ENCODE results near the gene ZMYND8.
"Not testable (repeated sequence)": the region's sequence is repeated elsewhere in the genome, so short reads cannot be mapped to it uniquely, and the experiment has no call there.

Gene ZMYND8

DNA sequence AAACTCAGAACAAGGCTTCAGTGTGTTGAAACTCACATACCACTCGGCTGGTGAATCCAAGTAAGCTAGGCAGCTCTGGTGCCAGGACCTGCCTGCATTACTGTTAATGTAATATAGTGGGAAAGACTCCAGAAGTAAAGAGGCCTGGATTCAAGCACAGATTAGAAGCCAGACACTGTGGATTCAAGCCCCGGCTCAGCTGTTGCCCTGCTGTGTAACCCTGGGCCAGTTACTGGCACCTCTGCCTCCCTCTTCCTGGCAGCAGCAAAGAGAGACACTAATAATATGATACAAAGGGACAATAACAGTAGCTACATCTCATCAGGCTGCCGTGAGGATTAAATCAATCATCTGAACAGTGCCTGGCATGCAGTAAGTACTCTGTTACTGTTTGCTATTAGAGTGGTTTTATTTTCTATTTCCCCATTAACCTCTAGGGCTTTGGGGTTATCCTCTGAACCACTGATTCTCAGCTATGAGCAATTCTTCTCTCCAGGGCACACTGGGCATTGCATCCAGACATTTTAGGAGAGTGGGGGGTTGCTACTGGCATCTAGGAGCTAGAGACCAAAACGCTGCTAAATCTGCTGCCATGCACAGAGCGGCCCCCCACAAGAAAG is 92.9 kb downstream of the ZMYND8 start:
- DNase-seq: no peak

DNA sequence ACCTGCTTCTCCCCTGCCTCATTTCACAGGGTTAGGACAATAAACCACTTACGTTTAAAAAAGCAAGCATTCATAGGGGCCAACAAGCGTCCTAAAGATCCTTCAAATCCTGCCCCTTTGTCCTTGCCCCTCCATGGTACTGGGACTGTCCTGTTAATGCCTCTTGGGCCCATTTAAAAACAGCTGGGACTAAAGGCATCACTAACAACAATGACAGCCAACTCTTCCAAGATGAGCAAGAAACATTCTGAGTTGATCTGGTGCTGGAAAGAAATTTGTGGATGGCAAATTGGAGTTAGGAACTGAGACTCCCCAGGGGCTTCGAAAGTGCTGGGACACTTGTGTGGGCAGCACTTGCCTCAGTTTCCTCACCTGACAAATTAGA is 93.4 kb downstream of the ZMYND8 start:
- DNase-seq: no peak

DNA sequence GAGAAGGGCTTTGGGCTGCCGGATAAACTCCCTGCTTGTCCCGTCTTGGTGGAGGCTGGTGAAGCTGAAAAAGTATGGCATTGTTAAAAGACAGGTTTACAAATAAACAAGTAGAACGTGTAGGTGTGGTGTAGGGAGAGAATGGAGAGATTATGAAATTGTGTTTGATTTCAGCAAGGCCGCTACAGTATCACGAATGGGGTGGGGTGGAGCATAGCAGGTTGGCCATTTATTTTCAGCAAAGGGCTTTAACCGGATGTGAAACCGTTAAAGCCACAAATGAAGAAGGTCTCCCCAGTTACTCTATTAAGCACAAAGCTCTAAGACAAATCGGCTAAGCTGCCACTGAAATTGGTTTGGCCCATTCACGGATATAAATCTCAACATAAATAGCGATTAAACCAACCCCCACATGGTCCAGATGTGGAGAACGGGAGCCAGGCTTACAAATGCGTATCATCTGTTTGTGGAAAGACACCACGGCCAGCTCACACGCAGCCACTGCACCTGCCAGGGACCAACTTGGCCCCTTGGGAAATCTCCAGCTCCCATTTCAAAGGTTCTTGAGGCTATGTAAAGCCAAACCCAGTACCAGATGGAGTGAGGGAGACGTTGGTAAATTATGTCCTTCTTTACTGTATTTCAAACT is 94.0 kb downstream of the ZMYND8 start:
- no peak for DNase-seq

DNA sequence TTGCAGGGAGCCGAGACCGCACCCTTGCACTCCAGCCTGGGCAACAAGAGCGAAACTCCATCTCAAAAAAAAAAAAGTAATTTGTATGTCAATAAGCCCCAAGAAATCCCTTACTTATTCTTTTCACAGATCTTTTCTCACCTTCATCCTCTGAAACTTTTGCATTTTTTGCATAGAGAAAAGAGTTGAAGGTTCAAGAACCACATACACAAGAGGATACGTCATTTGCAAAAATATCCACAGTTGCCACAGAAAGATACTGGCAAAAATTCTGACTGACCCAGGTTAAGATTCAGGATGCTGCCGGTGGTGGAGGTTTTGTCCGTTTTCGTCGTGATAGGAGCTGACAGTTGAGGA is 94.5 kb downstream of the ZMYND8 start:
- DNase-seq: no peak

DNA sequence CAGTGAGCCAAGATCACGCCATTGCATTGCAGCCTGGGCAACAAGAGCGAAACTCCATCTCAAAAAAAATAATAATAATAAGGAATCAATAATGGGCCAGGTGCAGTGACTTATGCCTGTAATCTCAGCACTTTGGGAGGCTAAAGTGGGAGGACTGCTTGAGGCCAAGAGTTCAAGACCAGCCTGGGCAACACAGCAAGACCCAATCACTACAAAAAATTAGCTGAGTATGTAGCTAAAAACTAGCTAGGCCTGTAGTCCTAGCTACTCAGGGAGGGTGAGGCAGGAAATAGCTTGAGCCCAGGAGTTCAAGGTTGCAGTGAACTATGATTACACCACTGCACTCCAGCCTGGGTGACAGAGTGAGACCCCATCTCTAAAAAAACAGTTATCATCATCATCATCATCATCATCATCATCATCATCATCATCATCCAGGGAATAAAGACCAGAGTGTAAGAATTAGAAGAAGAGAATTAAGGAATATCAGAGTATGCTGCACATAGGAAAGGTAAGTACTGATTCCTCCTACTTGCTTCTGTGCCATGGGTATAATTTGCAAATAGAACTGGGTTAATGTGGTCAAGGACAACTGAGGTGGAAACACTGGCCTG is 95.2 kb downstream of the ZMYND8 start:
- DNase-seq: not testable (repeated sequence)

DNA sequence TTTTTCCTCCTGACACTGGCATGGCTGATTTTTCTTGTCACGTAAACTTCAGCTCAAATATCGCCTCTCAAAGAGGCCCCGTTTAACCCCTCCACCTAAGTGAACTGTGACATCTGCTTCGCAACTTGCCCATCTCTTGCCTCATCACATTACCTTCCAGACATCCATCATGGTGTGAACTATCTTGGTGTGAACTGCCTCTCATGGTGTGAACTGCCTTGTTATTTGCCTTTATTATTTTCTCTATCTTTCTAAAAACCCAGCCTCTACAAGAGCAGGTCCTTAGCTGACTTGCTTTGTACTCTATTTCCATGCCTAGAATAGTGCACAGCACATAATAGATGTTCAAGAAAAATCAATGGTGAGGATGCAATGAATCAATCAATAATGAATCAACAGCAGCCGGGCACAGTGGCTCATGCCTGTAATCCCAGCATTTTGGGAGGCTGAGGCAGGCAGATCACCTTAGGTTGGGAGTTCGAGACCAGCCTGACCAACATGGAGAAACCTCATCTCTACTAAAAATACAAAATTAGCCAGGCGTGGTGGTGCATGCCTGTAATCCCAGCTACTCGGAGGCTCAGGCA is 95.9 kb downstream of the ZMYND8 start:
- not testable (repeated sequence) for DNase-seq

DNA sequence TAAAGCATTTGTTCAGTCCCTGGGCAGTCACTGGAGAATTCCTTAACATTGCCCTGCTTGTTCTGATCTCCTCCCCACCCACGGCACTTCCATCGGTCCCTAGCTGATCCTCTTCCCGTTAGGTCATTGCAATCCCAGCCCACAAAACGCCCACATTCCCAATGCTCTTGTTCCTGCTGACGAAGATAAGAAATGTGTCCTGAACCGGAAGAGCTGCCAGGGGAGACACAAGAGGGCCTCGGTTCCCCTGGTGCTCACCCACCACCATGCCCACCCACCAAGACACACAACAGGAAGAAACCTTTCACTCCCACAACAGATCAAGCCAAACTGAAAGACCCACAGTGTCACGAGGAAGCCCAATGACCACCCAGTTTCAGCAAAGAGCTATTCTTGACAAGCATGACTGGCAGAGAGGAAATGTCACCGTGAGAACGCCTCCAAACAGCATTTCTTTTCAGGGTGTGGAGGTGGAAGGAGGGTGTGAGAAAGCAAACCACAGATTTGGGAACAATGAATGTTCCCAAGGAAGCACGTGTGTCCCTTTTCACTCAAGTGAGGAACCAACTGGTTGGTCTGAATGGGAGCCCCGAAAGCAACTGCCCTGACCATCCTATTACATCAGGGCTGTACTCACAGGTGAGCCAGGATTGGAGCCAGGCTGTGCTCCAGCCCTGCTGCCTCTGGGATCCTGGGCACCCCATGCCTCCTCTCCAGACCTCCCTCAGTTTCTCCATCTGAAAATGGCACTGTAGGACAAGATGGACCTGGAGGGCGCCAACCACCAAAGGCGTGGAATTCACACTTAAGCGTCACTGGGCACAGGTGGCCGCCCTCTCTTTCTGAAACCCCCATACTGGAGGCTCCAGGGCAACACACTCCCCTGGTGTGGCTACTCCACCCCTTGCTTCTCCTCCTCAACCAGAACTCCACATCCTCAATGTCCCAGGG is 97.5 kb downstream of the ZMYND8 start:
- DNase-seq: no peak

DNA sequence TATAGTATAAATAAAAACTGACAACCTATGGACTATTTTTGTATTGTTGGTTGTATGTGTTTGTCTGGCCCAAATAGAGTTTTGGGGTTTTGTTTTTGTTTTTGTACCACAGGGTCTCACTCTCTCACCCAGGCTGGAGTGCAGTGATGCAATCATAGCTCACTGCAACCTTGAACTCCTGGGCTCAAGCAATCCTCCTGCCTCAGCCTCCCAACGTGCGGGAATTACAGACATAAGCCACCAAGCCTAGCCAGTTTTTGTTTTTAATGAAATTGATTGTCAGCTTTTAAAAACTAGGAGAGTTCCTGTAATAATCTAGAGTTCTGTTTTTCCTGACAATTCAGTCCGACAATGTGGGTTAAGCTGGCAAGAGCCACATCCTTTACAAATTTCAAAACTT is 98.7 kb downstream of the ZMYND8 start:
- DNase-seq: no peak

DNA sequence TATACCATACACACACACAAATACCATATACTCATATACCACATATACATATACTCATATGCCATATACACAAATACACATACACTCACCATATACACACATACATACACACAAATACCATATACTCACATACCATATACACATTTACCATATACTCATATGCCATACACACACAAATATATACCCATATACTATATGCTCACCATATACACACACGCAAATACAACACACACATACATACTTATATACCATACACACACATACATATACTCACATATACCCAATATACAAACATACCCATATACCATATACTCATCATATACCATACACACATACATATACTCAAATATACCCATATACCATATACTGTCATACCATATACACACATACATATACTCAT is 99.2 kb downstream of the ZMYND8 start:
- DNase-seq: no peak

DNA sequence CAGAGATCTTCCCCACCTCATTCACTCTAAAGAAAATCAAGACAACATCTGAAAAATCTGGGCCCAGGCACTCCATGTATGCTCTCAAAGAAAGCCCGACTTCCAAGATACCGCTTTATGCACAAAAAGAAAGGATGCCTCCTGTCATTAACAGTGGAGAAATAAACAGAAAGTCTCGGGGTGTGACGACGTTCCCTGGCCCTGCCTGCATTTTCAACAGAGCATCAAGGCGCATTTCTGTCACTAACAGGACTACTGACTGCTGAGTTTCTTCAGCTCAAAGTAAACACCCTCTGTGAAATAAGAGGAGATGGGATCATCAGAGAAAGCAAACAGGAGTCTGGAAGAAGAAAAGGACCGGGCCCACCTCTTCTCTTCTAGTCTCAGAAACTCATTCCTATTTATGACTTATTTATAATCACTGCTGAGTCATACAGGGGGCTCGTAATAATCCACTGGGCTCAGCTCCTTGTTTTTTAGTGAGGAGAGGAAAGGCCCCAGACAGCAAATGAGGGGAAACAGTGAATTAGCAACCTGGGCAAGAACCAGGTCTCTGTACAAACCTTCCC is 99.7 kb downstream of the ZMYND8 start:
- no peak for DNase-seq

DNA sequence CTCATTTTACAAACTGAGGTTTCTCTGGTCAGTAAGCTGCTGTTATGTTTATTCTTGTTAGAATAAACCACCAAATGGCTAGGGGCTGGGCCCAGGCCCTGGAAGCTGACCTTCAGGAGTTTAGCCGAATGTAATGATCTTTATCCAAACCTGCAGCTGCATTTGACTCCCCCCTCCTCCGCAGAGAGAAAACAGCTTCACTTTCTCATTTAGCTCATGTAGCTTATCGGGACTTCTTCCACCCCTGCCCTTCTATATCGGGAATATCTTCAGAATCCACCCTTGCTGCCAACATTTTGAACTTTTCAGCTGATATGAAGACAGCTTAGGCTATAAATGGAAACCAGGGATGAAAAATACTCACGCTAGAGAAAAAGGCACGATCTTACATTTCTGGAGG is 102.6 kb downstream of the ZMYND8 start:
- DNase-seq: no peak

DNA sequence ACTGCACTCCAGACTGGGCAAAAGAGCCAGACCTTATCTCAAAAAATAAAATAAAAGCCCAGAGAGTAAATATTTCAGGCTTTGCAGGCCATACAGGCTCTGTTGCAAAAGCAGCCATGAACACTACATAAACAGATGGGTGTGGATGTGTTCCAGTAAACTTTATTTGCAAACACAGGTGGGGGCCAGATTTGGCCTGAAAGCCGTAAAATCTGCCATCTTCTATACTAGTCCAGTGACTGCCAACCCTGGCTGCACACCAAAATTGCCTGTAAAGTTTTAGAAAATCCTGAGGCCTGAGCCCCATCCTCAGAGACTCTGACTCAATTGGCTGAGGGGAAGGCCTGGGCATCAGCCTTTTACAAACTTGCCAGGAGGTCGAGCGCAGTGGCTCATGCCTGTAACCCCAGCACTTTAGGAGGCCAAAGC is 103.6 kb downstream of the ZMYND8 start:
- DNase-seq: no peak

DNA sequence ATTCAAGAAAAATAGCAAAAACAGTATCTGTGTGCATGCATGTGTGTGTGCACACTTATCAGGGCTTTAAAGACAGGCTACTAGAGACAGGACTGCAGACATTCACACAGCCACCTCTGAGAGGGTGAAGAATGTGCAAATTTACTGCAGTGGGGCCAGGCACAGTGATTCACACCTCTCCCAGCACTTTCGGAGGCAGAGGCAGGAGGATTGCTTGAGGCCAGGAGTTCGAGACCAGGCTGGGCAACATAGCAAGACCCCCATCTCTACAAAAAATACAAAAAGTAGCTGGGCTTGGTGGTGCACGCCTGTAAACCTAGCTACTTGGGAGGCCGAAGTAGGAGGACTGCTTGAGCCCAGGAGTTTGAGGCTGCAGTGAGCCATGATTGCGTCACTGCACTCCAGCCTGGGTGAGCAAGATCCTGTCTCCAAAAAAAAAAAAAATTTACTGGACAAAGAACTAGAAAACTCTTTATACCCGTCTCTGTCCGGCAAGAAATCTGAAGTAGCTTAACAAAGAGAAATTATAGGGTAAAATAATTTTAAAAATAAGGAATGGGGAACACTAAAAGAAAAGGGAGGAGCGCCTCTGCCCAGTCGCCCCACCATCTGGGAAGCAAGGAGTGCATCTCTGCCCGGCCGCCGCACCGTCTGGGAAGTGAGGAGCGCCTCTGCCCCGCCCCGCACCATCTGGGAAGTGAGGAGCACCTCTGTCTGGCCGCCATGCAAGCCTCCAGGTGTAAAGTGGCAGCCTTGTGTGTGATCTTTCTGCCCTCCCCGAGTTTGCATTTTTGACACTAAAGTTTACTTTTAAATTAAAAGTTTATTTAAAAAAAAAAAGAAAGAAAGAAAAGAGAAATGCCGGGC is 105.1 kb downstream of the ZMYND8 start:
- no peak for DNase-seq

DNA sequence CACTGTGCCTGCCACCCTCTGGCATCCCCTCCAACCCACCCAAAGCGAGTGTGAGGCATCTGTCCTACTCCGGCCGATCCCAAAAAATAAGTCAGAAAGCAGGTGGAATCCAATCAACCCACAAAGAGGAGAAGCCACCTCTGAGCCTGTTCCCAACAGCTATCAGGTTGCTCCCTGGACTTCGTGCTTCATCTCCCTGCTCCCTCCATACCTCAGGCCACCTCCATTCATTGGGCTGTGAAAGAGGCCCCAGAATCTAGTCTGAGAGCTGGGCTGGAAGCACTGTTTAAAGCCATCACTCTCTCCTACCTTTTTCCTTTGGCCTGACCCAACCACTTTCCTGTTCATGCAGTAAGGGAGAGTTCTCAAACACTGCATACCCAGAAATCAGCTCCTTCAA is 106.1 kb downstream of the ZMYND8 start:
- DNase-seq: no peak

DNA sequence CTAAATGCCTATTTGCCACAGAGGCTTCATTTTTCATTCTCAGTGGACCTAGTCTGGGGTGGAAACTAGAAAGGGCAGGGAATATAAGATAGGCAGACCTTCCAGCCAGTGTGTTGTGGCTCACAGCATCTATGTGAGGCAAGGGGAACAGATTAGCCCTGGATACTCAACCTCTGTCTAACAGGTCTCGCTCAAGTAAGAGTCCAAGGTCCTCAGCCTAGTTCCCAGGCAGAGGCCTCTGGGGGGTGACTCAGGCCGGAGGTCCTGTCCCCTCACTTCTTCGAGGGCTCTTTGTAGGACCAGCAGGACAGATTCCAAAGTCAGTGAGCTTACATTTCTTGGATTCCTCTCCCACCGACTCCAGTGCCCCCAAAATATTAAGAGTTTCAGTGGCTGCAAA is 106.6 kb downstream of the ZMYND8 start:
- DNase-seq: no peak

DNA sequence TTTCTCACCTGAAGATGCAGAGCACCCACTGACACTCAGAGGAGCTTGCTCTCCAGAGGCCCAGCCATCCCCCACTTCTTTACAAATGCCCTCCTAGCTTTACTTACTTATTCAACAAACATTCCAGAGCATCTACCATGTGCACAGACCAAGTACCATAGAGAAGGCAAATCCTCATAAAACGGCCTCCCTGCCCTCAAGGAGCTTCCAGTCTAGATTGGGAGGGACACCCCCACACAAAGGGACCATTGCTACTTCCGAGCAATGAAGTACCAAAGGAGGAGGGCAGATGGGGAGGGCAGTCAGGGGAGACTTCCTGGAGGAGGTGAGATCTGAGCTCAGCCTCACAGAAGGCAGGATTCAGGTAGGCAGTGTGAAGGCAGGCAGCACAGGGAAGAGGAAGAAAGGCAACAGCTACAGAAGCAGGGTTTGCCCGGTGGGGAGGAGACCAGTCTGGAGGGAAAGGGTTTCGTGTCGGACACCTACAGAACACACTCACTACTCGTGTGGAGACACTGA is 108.0 kb downstream of the ZMYND8 start:
- DNase-seq: no peak

DNA sequence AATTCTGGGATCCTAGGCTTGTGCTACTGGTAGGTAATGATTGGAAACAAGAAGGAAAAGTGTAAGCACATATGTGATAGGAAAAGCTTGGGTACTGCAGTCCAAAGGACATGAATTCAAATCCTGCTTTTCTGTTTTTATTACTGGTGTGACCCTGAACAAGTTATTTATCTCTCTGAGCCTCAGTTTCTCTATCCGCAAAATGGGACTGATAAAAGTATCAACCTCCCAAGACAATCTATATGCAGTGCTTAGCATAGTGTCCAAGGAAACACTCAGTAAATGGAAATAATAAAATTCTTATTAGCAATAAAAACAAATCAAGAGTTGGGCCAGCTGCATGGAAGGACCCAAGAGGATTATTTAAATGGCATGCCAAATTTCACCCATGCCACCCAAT is 108.5 kb downstream of the ZMYND8 start:
- no peak for DNase-seq

DNA sequence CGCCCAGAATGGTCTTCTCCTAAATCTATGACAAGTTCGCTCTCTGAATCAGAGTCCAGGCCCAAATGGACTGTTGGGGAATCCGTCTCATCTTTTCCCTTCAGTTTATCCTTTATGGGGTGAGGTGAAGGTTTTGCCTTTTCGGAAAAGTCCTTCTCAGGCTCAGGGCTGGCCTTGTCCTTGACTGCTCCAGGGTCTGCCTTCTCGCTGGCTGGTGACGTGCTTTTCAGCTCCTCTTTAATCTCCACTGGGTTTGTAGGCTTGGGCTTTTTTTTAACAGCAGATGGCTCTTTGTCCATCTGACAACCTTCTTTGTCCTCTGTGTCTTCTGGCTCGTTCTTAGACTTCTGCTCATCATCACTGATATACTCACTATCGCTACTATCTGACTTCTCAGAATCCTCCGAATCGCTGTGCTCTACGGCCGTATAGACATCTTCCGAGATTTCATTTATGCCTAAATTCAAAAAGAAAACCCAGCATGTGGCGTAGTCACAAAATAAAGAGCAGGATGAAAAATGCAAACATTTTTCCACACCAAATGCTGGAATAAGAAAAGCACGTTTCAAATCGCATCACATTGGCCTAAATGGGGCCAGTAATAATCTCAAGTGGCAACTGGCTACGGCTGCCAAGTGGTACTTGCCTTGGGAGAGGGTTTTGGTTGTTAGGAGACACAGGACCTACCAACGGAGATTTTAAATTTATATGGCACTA is 110.3 kb downstream of the ZMYND8 start:
- DNase-seq: no peak

DNA sequence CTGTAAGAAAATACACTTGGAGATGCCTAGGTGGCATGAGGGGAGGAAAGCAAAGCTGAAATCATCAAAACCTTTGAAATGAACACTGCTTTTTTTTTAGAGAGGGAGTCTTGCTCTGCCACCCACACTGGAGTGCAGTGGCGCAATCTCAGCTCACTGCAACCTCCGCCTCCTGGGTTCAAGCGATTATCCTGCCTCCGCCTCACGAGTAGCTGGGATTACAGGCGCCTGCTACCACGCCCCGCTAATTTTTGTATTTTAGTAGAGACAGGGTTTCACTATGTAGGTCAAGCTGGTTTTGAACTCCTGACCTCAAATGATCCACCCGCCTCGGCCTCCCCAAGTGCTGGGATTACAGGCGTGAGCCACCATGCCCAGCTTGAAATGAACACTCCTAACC is 111.3 kb downstream of the ZMYND8 start:
- DNase-seq: not testable (repeated sequence)

DNA sequence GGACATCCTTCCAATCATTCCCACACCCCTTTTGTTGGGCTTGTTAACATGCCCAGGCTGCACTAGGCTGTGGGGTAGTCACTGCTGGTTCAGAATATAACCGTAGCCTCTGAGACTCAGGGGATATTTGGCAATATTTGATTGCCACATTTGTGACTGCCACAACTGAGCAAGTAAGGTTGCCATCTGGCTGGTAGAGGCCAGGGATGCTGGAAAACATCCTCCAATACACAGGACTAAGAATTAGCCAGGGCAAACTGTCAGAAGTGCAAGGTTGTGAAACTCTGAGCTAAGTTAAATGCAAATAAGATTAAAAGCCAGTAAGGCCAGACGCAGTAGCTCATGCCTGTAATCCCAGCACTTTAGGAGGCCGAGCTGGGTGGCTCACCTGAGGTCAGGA is 112.0 kb downstream of the ZMYND8 start:
- peak; percentile 26 to 29 for DNase-seq
